HG02610 (cell line): ENCODE results near the gene RALGAPB.
"Not testable (repeated sequence)": the region's sequence is repeated elsewhere in the genome, so short reads cannot be mapped to it uniquely, and the experiment has no call there.

ENCODE experiments used
- ATAC-seq: cut with Tn5 transposase; IDR thresholded peaks from one replicate; pipeline ENCODE4 v1.9.1; 2021; ENCODE audit warnings: mild to moderate bottlenecking, moderate library complexity; ENCODE audit not compliant: unreplicated experiment

Gene RALGAPB

GRCh38 chr20:38479596-38479995 lies 7.0 kb downstream of the RALGAPB start:
- ATAC-seq = no peak

- ATAC-seq = no peak
These were observed 12.4 kb downstream of the RALGAPB start for GRCh38 chr20:38485041-38485440.

GRCh38 chr20:38489181-38489580 lies 16.5 kb downstream of the RALGAPB start:
- no peak for ATAC-seq

- ATAC-seq = no peak
These were observed 24.7 kb downstream of the RALGAPB start for GRCh38 chr20:38497246-38497935.

GRCh38 chr20:38498909-38499308 lies 26.3 kb downstream of the RALGAPB start:
- no peak for ATAC-seq

- ATAC-seq = no peak
These were observed 26.7 kb downstream of the RALGAPB start for GRCh38 chr20:38499366-38499765.

- ATAC-seq = no peak
These were observed 29.3 kb downstream of the RALGAPB start for GRCh38 chr20:38501858-38502436.

- ATAC-seq = no peak
These were observed 31.9 kb downstream of the RALGAPB start for GRCh38 chr20:38504368-38505090.

GRCh38 chr20:38505091-38505455 lies 32.4 kb downstream of the RALGAPB start:
- ATAC-seq = no peak

- ATAC-seq = not testable (repeated sequence)
These were observed 39.1 kb downstream of the RALGAPB start for GRCh38 chr20:38511726-38512125.

GRCh38 chr20:38514185-38514584 lies 41.5 kb downstream of the RALGAPB start:
- ATAC-seq = no peak

- no peak for ATAC-seq
These were observed 42.3 kb downstream of the RALGAPB start for GRCh38 chr20:38514947-38515346.

- ATAC-seq = no peak
These were observed 43.0 kb downstream of the RALGAPB start for GRCh38 chr20:38515631-38516030.

GRCh38 chr20:38519426-38519825 lies 46.8 kb downstream of the RALGAPB start:
- ATAC-seq = no peak

- no peak for ATAC-seq
These were observed 47.6 kb downstream of the RALGAPB start for GRCh38 chr20:38520261-38520660.

GRCh38 chr20:38523697-38524096 lies 51.1 kb downstream of the RALGAPB start:
- ATAC-seq = no peak

GRCh38 chr20:38528167-38528566 lies 55.5 kb downstream of the RALGAPB start:
- ATAC-seq = no peak

GRCh38 chr20:38531021-38531420 lies 58.4 kb downstream of the RALGAPB start:
- no peak for ATAC-seq

- ATAC-seq = no peak
These were observed 62.1 kb downstream of the RALGAPB start for GRCh38 chr20:38534756-38535155.

- no peak for ATAC-seq
These were observed 63.7 kb downstream of the RALGAPB start for GRCh38 chr20:38536310-38536709.

GRCh38 chr20:38537176-38537575 lies 64.5 kb downstream of the RALGAPB start:
- ATAC-seq = no peak

- no peak for ATAC-seq
These were observed 66.1 kb downstream of the RALGAPB start for GRCh38 chr20:38538789-38539188.
